Measurements from ENCODE around the gene EIF6. TPM values are rescaled to one million over a fixed set of nuclear protein-coding genes. Genes with fewer than 3 reads are reported as not detected.

The EIF6 gene
- total RNA-seq, 4 donors from 2014 or later: 69.5 to 110 (median 86.8) TPM

DNA sequence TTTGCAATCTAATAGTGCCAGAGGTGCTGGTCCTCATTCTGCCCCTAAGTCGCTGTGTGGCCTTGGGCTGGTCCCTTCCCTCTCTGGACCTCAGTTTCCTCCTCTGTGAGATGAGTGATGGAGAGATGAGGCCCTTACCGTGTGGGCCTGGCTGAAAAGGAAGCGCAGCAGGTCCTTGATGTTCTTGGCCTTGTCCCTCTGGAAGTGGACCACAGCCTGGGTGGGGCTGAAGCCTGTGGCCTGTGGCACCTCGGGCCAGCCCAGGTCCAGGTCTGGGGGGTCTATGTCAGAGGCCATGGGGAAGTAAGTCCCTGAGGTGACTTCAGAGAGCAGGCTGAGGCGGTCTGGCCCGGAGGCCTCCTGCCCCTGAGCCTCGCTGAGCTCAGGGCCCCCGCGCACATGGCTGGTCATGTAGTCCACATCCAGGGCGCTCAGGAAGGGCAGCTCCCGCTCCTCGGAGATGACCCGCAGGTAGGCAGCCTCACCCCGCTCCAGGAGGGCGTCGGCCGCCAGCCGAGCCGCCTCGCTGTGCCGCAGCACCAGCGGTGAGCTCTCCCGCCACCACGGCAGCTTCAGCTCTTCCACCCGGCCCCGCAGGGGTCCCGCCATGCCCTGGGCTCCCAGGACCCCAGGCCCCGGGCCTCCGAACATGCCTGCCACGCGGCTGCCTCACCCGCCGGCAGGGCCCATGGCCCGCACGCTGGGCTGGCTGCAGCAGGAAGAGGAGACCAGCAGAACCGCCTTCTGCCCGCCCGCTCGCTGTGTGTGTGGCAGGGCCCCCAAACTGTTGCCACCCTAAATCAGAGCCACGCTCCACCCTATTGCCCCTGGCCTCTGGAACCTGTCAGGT is 7.3 kb upstream of the EIF6 start, which contains the start of gene FAM83C:
TSS of gene FAM83C (minus strand) at position 772 of the 850 bp plus-strand sequence. CDS start at position 651, 121 bp downstream.
- no peak for TF ChIP-seq EP300 (IDR thresholded peaks at IDR 0.05)
- TF ChIP-seq POLR2A (IDR thresholded peaks at IDR 0.05): no peak
- TF ChIP-seq, protein P1, sequence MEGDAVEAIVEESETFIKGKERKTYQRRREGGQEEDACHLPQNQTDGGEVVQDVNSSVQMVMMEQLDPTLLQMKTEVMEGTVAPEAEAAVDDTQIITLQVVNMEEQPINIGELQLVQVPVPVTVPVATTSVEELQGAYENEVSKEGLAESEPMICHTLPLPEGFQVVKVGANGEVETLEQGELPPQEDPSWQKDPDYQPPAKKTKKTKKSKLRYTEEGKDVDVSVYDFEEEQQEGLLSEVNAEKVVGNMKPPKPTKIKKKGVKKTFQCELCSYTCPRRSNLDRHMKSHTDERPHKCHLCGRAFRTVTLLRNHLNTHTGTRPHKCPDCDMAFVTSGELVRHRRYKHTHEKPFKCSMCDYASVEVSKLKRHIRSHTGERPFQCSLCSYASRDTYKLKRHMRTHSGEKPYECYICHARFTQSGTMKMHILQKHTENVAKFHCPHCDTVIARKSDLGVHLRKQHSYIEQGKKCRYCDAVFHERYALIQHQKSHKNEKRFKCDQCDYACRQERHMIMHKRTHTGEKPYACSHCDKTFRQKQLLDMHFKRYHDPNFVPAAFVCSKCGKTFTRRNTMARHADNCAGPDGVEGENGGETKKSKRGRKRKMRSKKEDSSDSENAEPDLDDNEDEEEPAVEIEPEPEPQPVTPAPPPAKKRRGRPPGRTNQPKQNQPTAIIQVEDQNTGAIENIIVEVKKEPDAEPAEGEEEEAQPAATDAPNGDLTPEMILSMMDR (IDR thresholded peaks at IDR 0.05): no peak
- Histone ChIP-seq H3K27ac (no peak within 1 kb of the TSS), H3K9me3 (no peaks in the 10 kb centered on the region), H3K27me3 (no peaks in the 10 kb centered on the region), H3K4me3 (no peak within 1 kb of the TSS), H3K36me3 (no peaks in the 10 kb centered on the region), H3K4me1 (no peaks in the 10 kb centered on the region)
- no peak for DNase-seq (ENCODE audit: low spot score in 2 of 2)
- WGBS, 2 donors: 70 to 93% methylated on average over 18 to 21 of the region's 40 CpGs

DNA sequence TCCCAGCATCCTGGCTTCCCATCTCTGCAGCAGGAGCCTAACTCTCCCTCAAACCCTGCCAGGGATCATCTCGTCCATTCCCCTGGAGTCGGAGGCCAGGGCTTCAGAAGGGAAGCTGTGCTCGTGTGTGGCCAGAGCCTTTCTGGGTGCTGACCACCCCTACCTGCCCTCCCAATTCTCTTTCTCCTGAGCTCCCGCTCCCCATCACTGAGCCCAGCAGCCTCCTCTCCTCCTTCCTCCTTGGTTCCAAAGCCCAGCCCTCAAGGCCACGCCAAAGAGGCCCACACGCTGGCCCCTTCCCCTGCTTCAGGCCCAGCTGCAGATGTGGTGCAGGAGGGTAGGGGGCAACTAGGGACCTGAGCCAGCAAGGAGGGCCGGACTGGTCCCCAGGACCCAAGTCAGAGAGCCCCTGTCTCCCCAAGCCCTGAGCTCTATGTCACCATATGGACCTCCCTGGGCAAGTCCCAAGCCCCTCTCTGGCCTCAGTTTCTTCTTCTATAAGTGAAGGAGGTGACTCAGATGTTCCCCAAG is 6.4 kb upstream of the EIF6 start:
- Histone ChIP-seq H3K27ac (no peak overlapping the region), H3K27me3 (no peaks in the 10 kb centered on the region), H3K4me1 (no peaks in the 10 kb centered on the region), H3K4me3 (no peak overlapping the region), H3K36me3 (no peaks in the 10 kb centered on the region), H3K9me3 (no peaks in the 10 kb centered on the region)
- 61 to 68% methylated on average over 7 of the region's 7 CpGs for WGBS, 2 donors
- no peak for DNase-seq (ENCODE audit: low spot score in 2 of 2)
- TF ChIP-seq, protein P1 (IDR thresholded peaks at IDR 0.05): no peak
- TF ChIP-seq EP300 (IDR thresholded peaks at IDR 0.05) (no peak), POLR2A (IDR thresholded peaks at IDR 0.05) (no peak)

DNA sequence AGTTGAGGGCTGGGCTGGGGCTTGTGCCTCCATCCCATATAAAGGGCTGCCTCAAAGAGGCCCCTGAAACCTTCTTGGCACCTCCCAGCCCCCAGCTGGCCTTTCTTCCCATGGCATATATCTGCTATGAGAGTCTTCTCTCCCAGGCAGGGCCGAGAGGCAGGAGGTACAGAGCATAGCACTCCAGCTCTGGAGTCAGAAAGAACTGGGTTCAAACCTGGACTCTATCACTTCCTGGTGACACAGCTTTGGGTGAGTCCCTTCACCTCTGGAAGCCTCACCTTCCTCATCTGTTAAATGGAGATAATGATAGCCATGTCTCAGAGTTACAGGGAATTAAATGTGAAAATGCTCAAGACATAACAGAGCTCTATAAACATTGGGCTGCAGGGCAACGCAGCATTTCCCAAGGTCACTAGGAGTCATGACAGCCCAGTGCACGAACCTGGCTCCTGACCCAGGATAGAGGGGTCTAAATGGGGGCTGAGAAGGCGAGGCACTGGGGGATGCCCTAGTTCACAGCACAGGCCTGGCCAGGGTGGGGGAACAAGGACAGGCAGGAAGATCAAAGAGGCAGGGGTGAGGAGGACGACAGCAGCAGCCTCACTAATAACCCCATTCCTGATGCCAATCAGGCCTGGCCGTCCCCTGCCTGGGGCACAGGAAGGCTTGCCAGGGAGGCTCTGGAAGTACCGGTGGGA is 5.8 kb upstream of the EIF6 start:
- H3K4me3 ChIP-seq: no peak overlapping the region
- no peak for DNase-seq (ENCODE audit: low spot score in 2 of 2)
- no peaks in the 10 kb centered on the region for H3K27me3 ChIP-seq
- no peak overlapping the region for H3K27ac ChIP-seq
- 44 to 55% methylated on average over 5 to 7 of the region's 7 CpGs for WGBS, 2 donors
- H3K4me1 ChIP-seq: no peaks in the 10 kb centered on the region
- no peaks in the 10 kb centered on the region for H3K36me3 ChIP-seq
- no peaks in the 10 kb centered on the region for H3K9me3 ChIP-seq
- TF ChIP-seq EP300 (IDR thresholded peaks at IDR 0.05): no peak
- TF ChIP-seq, protein P1 (IDR thresholded peaks at IDR 0.05): no peak
- TF ChIP-seq POLR2A (IDR thresholded peaks at IDR 0.05): no peak

DNA sequence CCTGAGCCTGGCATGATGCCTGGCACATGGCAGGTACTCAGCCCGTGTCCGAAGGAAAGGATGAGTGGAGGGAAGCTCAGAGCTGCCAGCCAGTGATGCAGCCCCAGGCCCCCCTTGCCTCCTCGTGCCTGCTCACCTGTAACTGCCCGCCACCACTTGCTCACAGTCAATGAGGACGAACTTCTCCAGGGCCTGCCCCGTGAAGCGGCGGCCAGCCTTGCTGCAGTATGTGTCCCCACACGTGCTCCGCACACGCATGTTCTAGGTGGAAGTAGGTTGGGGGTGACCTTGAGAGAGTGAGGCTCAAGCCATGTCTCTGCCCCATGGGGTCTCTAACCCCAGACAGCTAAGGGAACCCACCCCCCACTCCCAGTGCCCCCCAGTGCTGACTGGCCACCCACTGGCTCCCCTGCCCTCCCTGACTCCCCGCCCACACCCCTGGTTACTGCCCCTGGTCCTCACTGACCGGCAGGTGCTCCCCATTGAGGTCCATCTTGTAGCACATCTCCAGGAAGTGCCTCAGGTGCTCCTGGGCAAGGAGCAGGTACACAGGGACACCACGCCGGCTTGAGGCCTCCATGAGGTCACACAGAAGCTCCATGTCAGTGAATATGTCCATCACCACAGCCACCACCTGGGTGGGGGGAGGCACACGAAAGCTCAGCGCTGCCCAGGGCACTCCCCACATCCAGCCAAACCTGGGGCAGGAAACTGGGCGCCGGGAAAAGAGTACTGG is 3.9 kb upstream of the EIF6 start:
- no peaks in the 10 kb centered on the region for H3K27me3 ChIP-seq
- DNase-seq (ENCODE audit: low spot score in 2 of 2): no peak
- 81 to 83% methylated on average over 17 to 18 of the region's 19 CpGs for WGBS, 2 donors

More for the DNA sequence above, 3.9 kb upstream of the EIF6 start:
- TF ChIP-seq EP300 (IDR thresholded peaks at IDR 0.05) (no peak), POLR2A (IDR thresholded peaks at IDR 0.05) (no peak)
- TF ChIP-seq, protein P1 (IDR thresholded peaks at IDR 0.05): no peak
- Histone ChIP-seq H3K4me3 (no peak overlapping the region), H3K27ac (no peak overlapping the region), H3K36me3 (no peaks in the 10 kb centered on the region), H3K4me1 (peaks cover 0 to 9% (median 5%) of the 10 kb centered on the region in 4 donors), H3K9me3 (no peaks in the 10 kb centered on the region)

Measured in tibial nerve (tissue), 4 donors.